Transverse colon (tissue), 3 donors: ENCODE data around the gene IYD.

ENCODE experiments used
- CTCF ChIP-seq, 5 experiments: fragments of 200-600 bp in 3 of 5; fragments of 450-650 bp in 2 of 5; sonication (generic) in 3 of 5; IDR thresholded peaks; 1 replicate in 2 of 5; 2 replicates in 3 of 5; pipeline ENCODE4 v1.5.1; 2016 to 2017; ENCODE audit warnings: antibody characterized with exemption in 5 of 5, inconsistent platforms in 3 of 5, mild to moderate bottlenecking in 2 of 5, moderate library complexity in 1 of 5
- POLR2A ChIP-seq: fragments of 450-650 bp; IDR thresholded peaks from one replicate; pipeline ENCODE4 v1.6.1; 2016; ENCODE audit warnings: antibody characterized with exemption, mild to moderate bottlenecking, moderate library complexity

- TF ChIP-seq CTCF (IDR thresholded peaks at IDR 0.05) (no peak), POLR2A (no peak)
Observed at GRCh38 chr6:150425508-150425907, 56.7 kb downstream of the IYD start.
